Stimulated activated CD4-positive, alpha-beta T cell treated with anti-CD3 and anti-CD28 coated beads, TNF-alpha, amount 100 ng/mL, for 1 hour (primary cell): ENCODE measurements around the gene MAK.
"Not testable (repeated sequence)": the region's sequence is repeated elsewhere in the genome, so short reads cannot be mapped to it uniquely, and the experiment has no call there.

Source experiments
- DNase-seq, 3 donors: peaks; one replicate each; pipeline ENCODE4 v3.0.0-alpha.2; 2020; ENCODE audit warnings: low read depth in 3 of 3, low spot score in 1 of 3

Gene MAK

DNA sequence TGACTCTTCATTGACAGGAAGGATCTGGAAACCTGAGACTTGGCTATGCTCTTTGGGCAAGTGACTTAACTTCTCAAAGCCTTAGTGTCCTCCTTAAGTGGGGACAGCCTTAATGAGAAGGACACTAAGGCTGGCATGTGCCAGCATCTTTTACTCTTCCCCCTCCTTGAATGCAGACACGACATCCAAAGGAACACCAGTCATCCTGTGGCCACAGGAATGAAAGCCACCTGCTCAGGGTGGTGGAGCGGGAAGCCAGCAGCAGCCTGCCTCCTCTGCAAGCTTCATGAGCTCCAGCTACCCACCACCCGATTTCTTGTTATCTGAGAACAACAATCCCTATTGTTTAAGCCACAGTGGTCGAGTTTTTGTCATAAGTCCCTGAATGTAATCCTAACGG is 46.2 kb downstream of the MAK start:
- no peak for DNase-seq

DNA sequence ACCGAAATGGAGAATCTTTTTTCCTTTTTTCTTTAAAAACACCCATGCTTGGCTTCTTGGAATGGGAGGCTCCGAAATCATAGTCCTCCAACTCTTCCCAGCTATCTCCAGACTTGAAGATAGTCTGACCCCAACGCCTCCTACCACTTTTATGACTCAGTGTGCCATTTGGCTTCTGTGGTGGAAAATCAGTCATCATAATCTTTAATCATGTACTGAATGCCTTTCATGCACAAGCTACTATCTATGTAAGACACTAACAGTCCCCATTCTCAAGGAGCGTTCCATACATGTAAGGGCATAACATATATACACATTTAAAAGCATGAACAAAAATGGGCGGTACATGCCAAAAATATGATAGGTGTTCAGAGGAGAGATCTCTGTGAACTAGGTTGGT is 46.7 kb downstream of the MAK start:
- no peak for DNase-seq

DNA sequence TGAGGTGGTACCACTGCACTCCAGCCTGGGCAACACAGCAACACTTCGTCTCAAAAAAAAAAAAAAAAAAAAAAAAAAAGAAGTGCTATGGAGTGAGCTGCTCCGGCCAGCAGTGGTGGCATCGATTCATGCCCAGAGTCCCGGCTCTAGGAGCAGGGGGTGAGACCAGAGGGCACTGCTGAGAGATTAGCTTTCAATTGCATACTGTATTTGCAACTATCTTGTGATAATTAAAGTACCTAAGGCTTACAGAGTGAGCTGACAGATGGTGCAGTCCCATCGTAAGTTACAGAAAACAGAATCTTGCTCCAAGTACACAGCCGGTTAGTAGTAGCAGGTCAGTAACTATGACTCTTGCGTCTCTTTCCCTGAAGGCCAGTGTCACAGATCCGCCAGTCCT is 59.3 kb downstream of the MAK start:
- DNase-seq: no peak

DNA sequence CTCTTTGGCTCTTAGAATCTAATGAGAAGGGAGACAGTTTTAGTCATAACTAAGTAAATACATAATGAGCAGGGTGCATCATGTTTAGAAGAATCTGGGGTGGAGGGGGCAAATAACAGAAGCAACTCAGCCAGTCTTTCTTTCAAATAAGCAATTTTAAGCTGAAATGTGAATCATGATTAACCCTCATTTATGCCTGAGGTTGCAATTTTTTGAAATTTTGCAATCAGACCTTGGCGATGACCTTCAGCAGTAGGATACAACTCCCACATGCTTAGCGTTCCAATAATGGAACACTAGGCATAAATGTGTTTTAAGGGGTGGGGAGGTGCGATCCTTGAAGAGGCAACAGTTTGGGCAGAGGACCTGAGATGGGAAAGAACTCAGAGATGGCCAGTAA is 60.1 kb downstream of the MAK start:
- DNase-seq: no peak

DNA sequence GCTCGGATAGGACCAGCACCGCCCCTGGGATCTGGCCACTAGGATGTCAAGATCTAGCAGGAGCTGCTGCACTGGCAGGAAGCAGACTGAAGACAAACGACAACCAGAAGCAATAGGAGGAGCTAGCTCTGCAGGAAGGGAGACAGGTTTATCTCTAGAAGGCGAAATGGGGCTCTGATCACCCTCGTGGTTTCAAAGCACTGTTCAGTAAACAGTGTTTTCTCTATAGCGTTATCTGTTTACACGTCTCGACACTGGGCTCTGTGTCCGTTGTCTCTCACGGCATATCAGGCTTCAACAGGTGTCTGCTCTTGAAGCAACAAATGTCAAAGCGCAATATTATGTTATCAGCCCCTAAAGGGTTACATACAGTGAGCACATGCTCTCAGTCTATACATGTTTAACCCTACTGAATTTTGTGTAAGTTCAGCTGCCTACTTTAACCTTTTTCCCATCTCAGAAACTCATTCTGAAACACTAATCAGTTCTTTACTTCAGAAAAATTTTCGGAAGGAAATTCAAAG is 66.9 kb downstream of the MAK start:
- no peak for DNase-seq

DNA sequence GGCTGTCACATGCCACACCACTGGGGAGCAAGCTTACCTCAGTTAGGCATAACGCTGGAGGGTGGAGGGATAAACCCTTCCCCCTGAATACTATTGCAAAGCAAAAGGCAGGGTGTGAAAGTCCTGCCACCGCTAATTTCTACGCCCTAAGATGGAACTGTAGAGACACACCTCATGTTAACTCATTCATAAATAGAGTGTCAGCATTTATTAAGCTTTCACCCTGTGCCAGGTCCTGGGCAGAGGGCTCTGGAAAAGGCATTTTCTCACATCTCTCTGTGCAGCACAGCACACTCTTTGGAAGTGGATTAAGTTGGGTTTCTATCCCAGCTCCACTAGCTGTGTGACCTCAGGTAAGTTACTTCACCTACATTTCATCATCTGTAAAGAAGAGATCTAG is 68.9 kb downstream of the MAK start:
- DNase-seq: no peak

DNA sequence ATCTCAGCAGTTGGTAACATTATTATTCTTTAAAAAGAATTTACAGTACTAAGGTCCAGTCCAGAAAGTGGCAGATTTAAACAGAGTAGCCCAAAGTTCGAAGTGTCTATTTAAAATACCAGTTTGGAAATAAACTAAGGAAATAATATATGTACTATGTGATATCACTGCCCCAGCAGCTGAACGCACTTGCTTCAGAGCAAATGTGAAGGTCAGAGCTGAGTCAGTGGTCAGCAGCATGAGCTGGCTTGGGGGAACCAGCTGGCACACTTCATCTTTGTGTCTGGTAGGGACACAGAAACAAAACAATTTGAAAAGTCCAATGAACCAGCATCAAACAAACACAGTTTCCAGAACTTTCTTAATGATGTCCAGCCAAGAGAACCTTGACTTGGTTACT is 75.3 kb downstream of the MAK start:
- DNase-seq: no peak

DNA sequence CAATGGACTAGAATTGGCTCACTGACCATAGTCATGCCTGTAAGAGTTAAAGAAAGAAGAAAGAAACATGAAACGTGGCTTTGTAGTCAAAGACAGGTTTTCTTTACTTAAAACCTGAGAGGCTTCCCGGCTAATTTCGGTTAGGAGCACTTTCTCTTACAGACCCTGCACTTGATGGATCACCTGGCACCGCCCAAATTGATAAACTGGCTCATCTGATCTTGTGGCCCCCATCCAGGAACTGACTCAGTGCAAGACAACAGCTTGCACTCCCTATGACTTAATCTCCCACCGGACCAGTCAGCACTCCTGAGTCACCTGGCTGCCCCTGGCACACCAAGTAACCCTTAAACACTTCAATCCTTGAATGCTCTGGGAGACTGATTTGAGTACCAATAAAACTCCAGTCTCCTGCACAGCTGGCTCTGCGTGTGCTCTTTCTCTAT is 78.4 kb downstream of the MAK start:
- no peak for DNase-seq

DNA sequence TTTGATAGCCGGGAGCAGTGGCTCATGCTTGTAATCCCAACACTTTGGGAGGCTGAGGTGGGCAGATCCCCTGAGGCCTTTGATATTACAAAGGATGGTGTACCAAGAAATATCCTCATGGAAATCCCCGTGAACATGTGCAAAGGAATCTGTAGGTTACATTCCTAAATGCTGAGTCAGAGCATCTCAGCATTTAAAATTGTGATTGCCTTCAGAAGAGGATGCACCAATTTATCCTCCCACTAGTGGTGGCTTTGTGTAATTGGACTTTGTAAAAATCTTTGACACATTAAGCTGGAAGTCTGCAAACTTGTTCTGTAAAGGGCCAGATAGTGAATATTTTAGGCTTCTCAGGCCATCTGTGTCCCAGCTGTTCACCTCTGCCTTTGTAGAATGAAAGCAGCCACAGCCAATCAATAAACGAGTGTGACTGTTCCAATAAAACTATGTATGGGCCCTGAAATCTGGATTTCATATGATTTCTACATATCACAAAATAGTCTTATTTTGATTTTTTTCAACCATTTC is 79.0 kb downstream of the MAK start:
- no peak for DNase-seq

DNA sequence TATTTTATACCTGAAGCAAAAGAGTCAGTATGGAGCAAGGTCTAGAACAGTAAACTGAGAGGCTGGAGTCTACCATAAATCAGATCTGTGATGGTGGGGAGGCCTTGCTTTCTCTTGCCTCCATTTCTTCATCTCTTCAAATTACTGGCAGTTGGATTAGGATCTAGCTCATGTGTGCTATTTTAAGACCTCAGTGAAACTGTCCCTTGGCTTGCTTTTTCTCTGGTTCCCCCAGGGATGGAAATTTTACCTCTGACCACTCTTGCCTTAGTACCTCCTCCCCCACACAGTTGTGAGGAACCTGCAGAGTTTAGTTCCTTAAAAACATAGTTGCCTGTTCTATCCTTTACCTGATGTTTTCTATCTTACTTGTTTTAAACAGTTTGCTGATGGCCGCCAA is 82.3 kb downstream of the MAK start:
- DNase-seq: no peak

DNA sequence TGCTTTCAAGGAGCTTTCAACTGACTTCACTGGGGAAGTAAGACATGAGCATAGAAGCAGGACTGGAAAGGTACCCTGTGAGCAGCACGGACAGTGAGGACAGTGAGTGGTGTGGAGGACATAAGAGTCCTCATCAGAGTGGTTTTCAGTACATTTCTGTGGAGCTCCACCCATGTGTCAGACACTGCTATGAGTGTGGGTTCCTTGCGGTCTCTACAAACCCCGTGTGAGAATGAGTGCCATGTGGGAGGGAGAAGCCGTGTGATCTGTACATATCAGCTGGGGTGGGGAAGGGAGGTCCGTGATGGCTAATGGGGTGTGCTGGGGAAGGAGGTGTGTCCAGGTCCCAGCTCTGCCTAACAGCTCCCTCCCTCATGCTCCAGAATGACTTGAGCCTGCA is 86.6 kb downstream of the MAK start:
- DNase-seq: not testable (repeated sequence)

DNA sequence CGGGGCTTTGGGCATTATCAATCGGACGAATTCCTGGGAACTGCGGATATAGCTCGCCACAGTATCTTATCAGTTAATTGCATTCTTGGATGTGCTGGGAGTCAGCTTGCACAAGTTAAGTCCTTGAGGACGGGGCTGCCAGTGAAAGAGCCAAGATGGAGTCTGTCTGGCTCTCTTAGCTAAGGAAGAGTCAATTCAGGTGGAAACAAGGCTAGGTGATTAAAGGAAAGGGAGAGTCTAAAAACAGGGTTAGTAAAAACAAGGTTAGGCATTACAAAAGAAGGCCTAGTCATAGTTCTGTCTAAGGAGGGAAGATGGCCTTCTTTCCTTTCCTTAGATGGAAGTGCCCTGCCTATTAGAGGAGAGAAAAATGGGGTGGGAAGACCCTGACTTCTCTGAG is 87.8 kb downstream of the MAK start:
- DNase-seq: not testable (repeated sequence)

DNA sequence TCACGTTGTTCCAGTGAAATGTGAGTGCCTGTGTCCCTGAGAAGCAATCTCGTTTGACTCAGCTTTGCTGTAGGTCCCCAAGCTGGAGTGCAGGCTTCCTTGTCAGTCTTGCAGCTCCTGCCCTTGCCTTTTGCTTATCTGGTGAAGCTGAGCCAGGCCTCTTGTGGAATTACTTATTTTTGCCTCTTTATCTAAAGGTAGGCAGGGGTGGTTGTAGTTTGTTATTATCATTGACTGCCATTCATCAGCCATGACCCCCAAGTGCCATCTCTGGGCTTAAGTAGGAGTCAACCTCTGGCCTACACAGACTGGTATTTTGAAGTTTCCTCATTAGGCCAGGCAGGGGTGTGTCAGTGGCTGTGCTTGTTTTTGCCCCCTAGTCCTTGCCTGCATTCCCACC is 88.6 kb downstream of the MAK start:
- no peak for DNase-seq

DNA sequence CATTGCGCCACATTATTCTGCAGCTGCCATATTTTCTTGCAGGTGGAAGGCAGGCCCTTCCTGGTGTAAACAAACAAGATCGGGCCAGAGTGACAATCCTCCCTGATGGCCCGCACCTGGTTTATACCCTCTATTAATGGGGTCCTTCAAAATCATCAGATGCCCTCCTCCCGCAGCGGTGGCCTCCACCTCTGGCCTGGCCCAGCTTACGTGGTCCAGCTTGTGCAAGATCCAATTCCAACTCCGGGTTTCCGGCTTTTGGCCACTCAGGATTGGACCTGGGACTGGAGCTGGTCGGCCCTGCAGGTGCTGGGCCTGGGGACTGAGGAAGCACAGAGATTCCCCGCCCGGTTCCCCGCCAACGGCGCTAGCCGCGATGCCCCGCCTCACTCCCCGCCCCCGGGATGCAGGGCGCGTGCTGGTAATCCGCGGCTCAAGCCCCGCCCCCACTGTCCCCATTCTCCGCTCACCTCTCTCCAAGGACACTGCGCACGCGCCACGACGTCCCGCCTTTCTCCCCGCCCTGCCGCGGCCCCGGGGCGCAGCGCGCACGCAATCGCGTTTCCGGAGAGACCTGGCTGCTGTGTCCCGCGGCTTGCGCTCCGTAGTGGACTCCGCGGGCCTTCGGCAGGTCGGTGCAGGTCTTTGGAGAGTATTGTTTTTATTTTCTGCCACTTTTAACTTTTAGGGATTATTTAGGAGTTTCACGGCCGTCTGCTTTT is 90.9 kb downstream of the MAK start, which contains the start of gene TMEM14B:
Gene TMEM14B (plus strand): TSS at position 555 of the 722 bp plus-strand sequence. CDS start 1,441 bp downstream, outside the sequence.
- peak; percentile 97 to 100 (median 98) for DNase-seq

DNA sequence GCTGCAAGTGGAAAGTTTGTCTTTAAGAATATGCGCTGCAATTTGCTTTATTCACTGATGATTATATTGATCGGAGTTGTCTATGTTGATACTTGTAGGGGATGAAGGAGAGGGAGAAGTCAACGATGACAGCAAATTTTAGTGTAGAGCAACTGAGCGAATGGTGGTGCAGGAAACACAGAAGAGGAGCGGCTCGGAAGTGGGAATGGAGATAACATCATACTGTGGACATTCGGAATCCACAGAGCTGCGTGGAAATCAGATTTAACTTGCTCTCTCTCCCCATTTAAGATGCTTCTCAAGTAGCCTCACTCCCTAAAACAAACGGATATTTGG is 91.5 kb downstream of the MAK start:
- DNase-seq: no peak

DNA sequence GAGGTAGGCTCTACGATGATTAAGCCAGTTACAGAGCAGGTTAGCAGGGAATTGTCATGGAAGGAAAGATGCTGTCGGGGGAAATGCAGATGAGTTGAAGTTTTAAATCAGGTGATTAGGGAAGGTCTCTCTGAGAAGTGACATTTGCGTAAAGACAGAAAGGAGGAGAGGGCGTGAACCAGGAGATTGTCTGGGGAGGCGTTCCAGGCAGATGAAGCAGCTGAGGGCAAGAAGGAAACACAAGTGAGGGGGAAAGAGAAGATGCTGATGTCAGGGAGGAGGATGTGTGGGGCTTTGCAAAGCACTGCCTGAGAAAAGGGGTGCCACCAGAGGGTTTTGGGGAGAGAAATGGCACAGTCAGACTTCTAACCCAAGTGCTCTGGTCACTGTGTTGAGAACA is 93.2 kb downstream of the MAK start:
- no peak for DNase-seq

DNA sequence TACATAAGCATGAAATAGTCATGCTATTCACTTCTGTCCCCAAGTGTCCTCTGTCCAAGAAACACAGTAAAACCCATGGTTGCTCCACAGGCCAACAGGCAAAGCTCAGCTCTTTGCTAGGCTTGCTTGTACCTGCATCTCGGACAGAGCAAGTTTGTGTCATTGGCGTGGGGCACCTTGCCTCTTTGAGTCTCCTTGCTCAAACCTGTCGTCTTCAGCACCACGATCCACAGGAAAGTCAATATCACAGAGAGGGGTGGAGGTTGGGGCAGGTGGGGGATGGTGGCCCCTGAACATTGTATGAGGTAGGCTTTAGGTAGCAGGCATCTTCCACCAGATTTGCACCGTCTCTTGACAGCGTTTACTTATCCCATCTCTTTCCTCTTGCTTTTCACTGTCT is 94.8 kb downstream of the MAK start:
- no peak for DNase-seq

DNA sequence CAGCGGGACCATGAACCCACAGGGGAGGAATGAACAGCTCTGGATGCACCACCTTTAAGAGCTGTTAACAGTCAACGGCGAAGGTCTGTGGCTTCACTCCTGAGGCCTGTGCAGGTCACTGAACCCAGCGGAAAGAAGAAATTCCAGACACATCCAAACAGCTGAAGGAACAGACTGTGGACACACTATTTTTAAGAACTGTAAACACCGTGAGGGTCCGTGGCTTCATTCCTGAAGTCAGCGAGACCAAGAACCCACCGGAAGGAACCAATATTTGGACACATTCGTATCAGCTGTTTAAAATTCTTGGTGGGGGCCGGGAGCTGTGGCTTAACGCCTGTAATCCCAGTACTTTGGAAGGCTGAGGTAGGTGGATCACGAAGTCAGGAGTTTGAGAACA is 96.1 kb downstream of the MAK start:
- DNase-seq: no peak

DNA sequence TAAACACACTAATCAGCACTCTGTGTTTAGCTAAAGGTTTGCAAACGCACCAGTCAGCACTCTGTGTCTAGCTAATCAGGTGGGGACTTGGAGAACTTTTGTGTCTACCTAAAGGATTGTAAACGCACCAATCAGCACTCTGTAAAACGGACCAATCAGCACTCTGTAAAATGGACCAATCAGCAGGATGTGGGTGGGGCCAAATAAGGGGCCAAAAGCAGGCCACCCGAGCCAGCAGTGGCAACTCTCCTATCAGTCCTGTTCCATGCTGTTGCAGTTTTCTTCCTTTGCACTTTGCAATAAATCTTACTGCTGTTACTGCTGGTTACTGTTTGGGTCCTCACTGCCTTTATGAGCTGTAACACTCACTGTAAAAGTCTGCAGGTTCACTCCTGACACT is 96.7 kb downstream of the MAK start:
- not testable (repeated sequence) for DNase-seq

DNA sequence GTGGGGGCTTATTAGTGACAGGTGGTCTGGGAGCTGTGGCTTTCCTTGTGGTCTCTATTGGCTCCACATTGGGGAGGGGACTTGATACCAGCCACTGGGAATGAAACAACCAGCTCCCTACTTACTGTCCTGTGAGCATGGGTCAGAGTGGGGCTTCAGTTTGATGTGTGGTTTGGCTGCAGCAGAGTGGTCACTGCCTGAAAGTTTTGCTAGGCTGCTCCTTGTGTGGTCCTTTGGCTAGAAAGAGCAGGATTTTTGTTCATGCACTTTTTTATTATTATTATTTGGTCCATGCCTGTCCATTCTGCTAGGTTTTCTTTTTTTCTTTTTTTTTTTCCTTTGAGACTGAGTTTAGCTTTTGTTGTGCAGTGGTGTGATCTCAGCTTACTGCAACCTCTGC is 98.3 kb downstream of the MAK start:
- no peak for DNase-seq

DNA sequence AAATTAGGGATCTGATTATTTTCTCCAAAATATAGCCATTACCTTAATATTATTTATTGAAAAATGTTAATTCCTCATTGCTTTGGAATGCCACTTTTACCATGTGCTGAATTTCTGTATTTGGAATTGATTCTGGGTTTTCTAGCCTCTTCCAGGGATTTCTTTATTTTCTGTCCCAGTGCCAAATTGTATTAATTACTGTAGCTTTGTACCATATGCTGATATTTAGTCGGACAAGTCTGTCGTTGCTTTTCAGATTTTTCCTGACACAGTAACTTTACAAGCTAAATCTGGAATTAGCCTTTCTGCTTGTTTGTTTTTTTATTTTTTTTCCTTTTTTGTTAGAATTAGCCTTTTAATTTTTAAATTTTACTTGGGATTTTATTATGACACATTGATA is 101.6 kb downstream of the MAK start:
- no peak for DNase-seq

DNA sequence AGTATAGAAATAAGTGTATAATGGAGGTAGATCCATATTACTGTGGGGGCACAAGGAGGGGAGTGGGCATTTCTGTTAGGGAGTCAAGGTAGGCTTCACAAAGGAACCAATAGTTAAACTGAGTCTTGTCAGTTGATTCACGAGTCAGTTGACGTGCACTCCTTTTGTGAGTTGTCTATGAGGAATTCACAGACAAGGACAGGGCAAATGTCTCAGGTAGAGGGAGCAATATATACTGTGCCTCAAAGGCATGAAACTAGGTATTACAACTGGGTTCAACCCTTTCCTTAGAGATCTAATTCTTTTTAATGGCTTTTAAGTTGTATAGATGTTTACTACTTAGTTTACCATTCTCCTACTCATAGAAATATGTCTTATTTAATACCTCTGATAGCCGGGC is 104.5 kb downstream of the MAK start:
- DNase-seq: no peak

DNA sequence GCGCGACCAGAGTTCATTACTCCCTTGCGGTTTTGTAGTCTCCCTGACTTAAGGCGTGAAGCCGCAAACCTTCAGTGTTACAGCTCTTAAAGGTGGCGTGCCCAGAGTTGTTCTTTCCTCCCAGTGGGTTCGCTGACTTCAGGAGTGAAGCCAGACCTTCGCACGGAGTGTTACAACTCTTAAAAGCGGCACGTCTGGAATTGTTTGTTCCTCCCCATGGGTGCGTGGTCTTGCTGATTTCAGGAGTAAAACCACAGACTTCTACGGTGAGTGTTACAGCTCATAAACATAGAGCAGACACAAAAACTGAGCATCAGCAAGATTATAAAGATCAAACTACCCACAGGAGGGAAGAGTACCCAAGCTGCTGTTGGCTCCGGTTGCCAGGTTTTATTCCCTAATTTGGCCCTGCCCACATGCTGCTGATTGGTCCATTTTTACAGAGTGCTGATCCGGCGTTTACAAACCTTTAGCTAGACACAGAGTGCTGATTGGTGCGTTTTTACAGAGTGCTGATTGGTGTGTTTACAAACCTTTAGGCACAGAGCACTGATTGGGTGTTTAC is 105.1 kb downstream of the MAK start:
- no peak for DNase-seq
